ENCODE data around the gene BANF1. TPM values are rescaled to one million over a fixed set of nuclear protein-coding genes. Genes with fewer than 3 reads are reported as not detected.

The BANF1 gene
- total RNA-seq, 4 donors from 2014 or later, result 8.7 to 136 (median 76.6) TPM

DNA sequence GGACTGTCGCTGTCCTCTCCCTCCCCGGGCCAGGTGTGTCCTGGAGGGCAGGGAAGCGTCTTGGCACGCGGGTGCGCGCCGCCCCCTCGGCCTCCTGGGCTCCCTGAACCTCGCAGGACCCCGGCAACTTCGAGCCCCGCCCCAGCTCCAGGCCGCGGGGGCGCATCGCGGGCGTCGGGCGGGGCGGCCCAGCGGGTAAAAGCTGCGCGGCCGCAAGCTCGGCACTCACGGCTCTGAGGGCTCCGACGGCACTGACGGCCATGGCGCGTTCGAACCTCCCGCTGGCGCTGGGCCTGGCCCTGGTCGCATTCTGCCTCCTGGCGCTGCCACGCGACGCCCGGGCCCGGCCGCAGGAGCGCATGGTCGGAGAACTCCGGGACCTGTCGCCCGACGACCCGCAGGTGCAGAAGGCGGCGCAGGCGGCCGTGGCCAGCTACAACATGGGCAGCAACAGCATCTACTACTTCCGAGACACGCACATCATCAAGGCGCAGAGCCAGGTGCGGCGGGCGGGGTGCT, 9.5 kb downstream of the BANF1 start, which contains the start of gene CST6:
CST6 (plus strand) TSS at position 224 of the 519 bp plus-strand sequence; CDS start at position 261, 37 bp downstream.
- Histone ChIP-seq H3K27ac (no peak within 1 kb of the TSS), H3K4me3 (peak within 1 kb of the TSS in 1 of 2 donors; percentile 24), H3K9me3 (no peaks in the 10 kb centered on the region), H3K4me1 (peaks cover 0 to 4% of the 10 kb centered on the region in 2 donors), H3K27me3 (peaks cover 0 to 19% of the 10 kb centered on the region in 2 donors), H3K36me3 (no peaks in the 10 kb centered on the region)
- intact Hi-C loops (cut with DNase I; ENCODE audit: low total_unique reads), result no loop called here
- DNase-seq, result no peak
- TF ChIP-seq, protein P1, sequence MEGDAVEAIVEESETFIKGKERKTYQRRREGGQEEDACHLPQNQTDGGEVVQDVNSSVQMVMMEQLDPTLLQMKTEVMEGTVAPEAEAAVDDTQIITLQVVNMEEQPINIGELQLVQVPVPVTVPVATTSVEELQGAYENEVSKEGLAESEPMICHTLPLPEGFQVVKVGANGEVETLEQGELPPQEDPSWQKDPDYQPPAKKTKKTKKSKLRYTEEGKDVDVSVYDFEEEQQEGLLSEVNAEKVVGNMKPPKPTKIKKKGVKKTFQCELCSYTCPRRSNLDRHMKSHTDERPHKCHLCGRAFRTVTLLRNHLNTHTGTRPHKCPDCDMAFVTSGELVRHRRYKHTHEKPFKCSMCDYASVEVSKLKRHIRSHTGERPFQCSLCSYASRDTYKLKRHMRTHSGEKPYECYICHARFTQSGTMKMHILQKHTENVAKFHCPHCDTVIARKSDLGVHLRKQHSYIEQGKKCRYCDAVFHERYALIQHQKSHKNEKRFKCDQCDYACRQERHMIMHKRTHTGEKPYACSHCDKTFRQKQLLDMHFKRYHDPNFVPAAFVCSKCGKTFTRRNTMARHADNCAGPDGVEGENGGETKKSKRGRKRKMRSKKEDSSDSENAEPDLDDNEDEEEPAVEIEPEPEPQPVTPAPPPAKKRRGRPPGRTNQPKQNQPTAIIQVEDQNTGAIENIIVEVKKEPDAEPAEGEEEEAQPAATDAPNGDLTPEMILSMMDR (IDR thresholded peaks at IDR 0.05), result no peak
- TF ChIP-seq POLR2A (IDR thresholded peaks at IDR 0.05), result no peak

DNA sequence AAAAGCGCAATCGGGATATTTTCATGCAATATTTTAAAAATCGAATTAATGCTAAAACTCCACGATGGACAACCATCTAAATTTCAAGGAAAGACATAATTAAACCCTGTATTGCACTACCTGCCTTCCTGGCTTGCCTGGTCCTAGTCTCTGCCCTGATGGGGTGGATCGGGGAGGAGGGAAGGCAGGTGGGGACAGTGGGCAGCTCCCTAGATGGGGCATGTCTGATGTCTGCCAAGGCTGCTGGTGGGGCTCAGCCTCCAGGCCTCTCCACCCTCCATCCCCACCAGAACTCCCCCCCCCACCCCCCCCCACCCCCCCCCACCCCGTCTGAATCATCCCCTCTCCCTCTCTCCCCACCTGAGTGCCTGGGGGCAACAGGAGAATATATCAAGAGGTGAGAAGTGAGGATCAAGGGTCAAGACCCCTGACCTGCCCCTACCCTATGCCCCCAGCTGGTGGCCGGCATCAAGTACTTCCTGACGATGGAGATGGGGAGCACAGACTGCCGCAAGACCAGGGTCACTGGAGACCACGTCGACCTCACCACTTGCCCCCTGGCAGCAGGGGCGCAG, 10.2 kb downstream of the BANF1 start:
- Histone ChIP-seq H3K4me3 (peak overlapping the region in 1 of 2 donors; percentile 24), H3K9me3 (no peaks in the 10 kb centered on the region), H3K27ac (no peak overlapping the region), H3K27me3 (peaks cover 0 to 19% of the 10 kb centered on the region in 2 donors), H3K4me1 (peaks cover 0 to 4% of the 10 kb centered on the region in 2 donors), H3K36me3 (no peaks in the 10 kb centered on the region)
- TF ChIP-seq POLR2A (IDR thresholded peaks at IDR 0.05), result no peak
- intact Hi-C loops (cut with DNase I; ENCODE audit: low total_unique reads), result no loop called here
- DNase-seq, result no peak

DNA sequence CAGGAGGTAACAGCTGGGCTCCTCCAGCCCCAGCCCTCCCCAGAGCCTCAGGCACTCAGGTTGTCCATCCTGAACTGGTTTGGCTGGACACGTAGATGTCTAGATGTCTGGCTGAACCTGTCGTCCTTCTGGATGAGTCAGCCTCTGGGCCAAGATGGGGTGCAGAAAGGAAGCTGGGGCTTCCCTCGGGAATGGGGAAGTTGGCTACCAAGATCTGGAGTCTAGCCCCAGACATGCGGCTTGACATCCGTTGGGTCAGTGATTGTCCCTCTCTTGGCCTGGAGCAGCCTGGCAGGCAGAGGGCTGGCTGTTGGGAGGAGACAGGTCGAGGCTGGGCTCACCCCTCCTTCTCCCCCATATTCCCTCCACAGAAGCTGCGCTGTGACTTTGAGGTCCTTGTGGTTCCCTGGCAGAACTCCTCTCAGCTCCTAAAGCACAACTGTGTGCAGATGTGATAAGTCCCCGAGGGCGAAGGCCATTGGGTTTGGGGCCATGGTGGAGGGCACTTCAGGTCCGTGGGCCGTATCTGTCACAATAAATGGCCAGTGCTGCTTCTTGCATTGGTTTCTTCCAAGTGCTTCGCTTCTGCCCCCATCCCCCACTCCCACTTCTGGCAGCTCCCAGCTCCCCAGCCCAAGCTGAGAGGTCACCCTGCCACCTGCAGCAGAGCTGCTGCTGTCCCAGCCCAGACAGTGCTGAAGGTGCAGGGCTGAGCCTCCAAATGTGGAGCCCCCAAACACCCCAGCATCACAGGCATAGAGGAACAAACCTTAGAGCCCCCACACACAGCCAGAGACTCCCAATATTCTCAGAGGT, 10.9 kb downstream of the BANF1 start:
- Histone ChIP-seq H3K9me3 (no peaks in the 10 kb centered on the region), H3K4me3 (no peak overlapping the region), H3K36me3 (no peaks in the 10 kb centered on the region), H3K4me1 (peaks cover 0 to 4% of the 10 kb centered on the region in 2 donors), H3K27me3 (peaks cover 0 to 19% of the 10 kb centered on the region in 2 donors), H3K27ac (no peak overlapping the region)
- no peak for DNase-seq
- intact Hi-C loops (cut with DNase I; ENCODE audit: low total_unique reads), result no loop called here
- TF ChIP-seq, protein P1 (IDR thresholded peaks at IDR 0.05), result no peak
- TF ChIP-seq POLR2A (IDR thresholded peaks at IDR 0.05), result no peak

DNA sequence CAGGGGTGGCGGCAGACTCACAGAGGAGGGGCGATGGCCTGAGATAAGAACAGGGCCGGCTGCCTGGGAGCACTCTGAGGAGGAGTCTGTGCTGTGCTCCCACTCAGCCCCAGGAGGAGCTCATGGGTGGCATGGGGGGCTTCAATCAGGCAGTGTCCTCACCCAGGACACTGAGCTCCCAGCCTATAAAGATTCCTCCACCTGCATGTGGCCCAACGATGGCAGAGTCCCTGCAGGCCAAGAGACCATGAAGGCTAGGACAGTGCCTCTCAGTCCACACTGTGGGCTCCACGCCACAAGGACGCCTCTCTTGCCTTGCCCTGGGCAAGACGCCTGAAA, 11.4 kb downstream of the BANF1 start:
- no peak overlapping the region for H3K4me3 ChIP-seq
- no peak overlapping the region for H3K27ac ChIP-seq
- no peaks in the 10 kb centered on the region for H3K36me3 ChIP-seq
- TF ChIP-seq, protein P1 (IDR thresholded peaks at IDR 0.05), result no peak
- no peak for TF ChIP-seq POLR2A (IDR thresholded peaks at IDR 0.05)
- intact Hi-C loops (cut with DNase I; ENCODE audit: low total_unique reads), result no loop called here
- no peak for DNase-seq
- peaks cover 0 to 19% of the 10 kb centered on the region in 2 donors for H3K27me3 ChIP-seq
- peaks cover 0 to 4% of the 10 kb centered on the region in 2 donors for H3K4me1 ChIP-seq
- no peaks in the 10 kb centered on the region for H3K9me3 ChIP-seq

DNA sequence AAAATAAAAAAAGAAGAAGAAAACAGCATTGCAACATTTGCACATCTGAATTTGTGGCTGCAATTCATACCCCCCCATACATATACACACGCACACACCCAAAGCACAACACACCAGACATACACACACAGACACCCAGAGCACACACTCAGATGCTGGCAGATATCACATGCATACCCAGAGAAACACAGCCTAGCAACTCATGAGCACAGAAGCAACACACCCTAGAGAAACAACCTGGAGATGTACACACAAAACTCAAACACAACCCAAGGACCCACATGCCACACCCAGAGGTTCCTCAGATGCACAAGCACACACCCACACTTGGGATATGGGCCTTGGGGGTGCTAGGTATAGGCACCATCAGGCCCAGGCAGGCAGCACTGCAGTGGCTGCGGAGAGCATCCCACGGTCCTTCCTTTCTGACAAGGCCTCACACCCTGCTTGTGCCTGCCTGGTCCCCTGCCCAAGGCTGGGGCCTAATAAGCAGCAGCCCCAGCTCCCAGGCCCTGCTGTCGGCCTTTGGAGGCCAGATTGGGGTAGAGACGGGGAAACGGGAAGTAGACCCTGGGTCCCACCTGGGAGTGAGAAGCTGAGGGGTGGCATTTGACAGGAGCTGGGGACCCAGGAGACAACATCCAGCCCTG, 12.6 kb downstream of the BANF1 start:
- intact Hi-C loops (cut with DNase I; ENCODE audit: low total_unique reads), result no loop called here
- TF ChIP-seq, protein P1 (IDR thresholded peaks at IDR 0.05), result no peak
- no peak for TF ChIP-seq POLR2A (IDR thresholded peaks at IDR 0.05)
- no peak overlapping the region for H3K4me3 ChIP-seq
- no peak overlapping the region for H3K27ac ChIP-seq
- peaks cover 0 to 4% of the 10 kb centered on the region in 2 donors for H3K4me1 ChIP-seq
- H3K27me3 ChIP-seq, result peaks cover 0 to 19% of the 10 kb centered on the region in 2 donors
- H3K36me3 ChIP-seq, result no peaks in the 10 kb centered on the region
- H3K9me3 ChIP-seq, result no peaks in the 10 kb centered on the region
- no peak for DNase-seq

All from uterus (tissue), 4 donors.